Measurements from ENCODE around the gene NLGN3. TPM values are rescaled to one million over a fixed set of nuclear protein-coding genes. Genes with fewer than 3 reads are reported as not detected.

NLGN3 gene
- total and polyA plus RNA-seq, 2 of the 8 experiments (the other 6 are each of a cell fraction or from before 2014, with no cell fraction given): 12.0 to 14.8 TPM

DNA sequence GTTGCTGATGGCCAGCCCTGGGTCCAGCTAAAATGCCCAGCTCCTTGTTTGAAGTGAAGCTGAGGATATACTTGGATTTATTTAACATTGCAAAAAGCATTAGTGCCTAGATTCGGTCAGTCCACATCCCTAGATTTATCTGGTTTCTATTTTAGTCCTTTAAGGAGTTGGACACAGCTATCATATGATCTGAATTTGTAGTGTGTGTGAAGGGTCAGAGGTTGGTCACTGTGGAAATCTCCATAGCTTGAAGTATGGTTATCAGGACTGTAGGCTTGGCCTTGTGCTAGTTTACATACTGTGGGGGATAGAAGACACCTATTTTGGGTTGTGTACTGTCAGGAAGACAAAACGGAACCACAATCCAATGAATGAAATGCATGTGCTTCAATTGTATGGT is 28.8 kb downstream of the NLGN3 start:
- Histone ChIP-seq H2AK5ac (ENCODE audit: low read depth, low read length) (no peak overlapping the region), H3K27me3 (replicated peaks in 1 of 4; ENCODE audit: control insufficient read depth in 3 of 4, extremely low read depth in 1 of 4, insufficient read depth in 3 of 4, low read length in 3 of 4) (no peaks in the 10 kb centered on the region), H2BK12ac (ENCODE audit: low read depth, low read length) (no peak overlapping the region), H2BK5ac (ENCODE audit: low read depth, low read length) (no peak overlapping the region), H3K9me3 (ENCODE audit: insufficient read depth in 2 of 2, low read depth in 1 of 2, low read length in 1 of 2) (no peaks in the 10 kb centered on the region), H2BK120ac (replicated peaks; ENCODE audit: low read depth, low read length) (no peak overlapping the region), H4K20me1 (replicated peaks in 1 of 2; ENCODE audit: control insufficient read depth in 1 of 2, insufficient read depth in 2 of 2, low read length in 2 of 2) (no peaks in the 10 kb centered on the region), H3K9ac (replicated peaks in 1 of 4; ENCODE audit: extremely low read depth in 1 of 4, low read depth in 3 of 4, low read length in 3 of 4) (no peak overlapping the region), H3K4me1 (replicated peaks in 1 of 4; ENCODE audit: control insufficient read depth in 3 of 4, insufficient read depth in 4 of 4, low read length in 3 of 4) (peaks cover 0 to 4% (median 3%) of the 10 kb centered on the region in 4 experiments; a peak in 4 of 7 replicates), H3K23me2 (ENCODE audit: low read depth, low read length) (no peaks in the 10 kb centered on the region; the same call in 1 of the 2 replicates), H4K91ac (replicated peaks; ENCODE audit: insufficient read length, low read length) (no peak overlapping the region), H3K23ac (ENCODE audit: insufficient read length) (no peak overlapping the region), H2BK20ac (ENCODE audit: low read length) (no peak overlapping the region), H3K56ac (replicated peaks; ENCODE audit: insufficient read length, low read depth, low read length) (no peak overlapping the region), H3K79me2 (ENCODE audit: control insufficient read depth in 1 of 2, insufficient read depth in 2 of 2, low read length in 2 of 2) (no peaks in the 10 kb centered on the region), H3K18ac (ENCODE audit: extremely low read depth, low read length) (no peak overlapping the region), H4K5ac (ENCODE audit: insufficient read length, low read depth, low read length) (no peak overlapping the region), H4K8ac (ENCODE audit: extremely low read depth, insufficient read depth, low read length) (no peak overlapping the region), H3K4me2 (ENCODE audit: insufficient read depth in 1 of 2, low read depth in 2 of 2, low read length in 2 of 2) (no peak overlapping the region), H3K4ac (replicated peaks; ENCODE audit: insufficient read length, low read depth, low read length) (no peak overlapping the region), H2BK15ac (ENCODE audit: low read length) (no peak overlapping the region), H3K27ac (ENCODE audit: low read depth, low read length) (no peak overlapping the region), H3K4me3 (ENCODE audit: extremely low read depth in 1 of 4, insufficient read depth in 2 of 4, low read depth in 3 of 4, low read length in 4 of 4) (no peak overlapping the region), H3K79me1 (ENCODE audit: low read depth, low read length) (no peaks in the 10 kb centered on the region), H2AFZ (ENCODE audit: low read length) (no peak overlapping the region), H3K36me3 (ENCODE audit: control insufficient read depth in 2 of 4, insufficient read depth in 4 of 4, low read length in 3 of 4) (no peaks in the 10 kb centered on the region), H3K14ac (ENCODE audit: insufficient read length) (no peak overlapping the region)
- WGBS, 2 experiments (ENCODE audit: extremely low coverage in 1 of 2, insufficient coverage in 1 of 2, insufficient read length in 1 of 2, insufficient replicate concordance in 2 of 2, low coverage in 1 of 2, low lambda C conversion rate in 2 of 2, missing lambda C conversion rate in 1 of 2): 96% methylated on average over 2 of the region's 2 CpGs; no CpG with 5 or more reads in 1 of the 2 experiments
- DNase-seq (ENCODE audit: low read depth in 1 of 2, low spot score in 2 of 2) (no peak), FAIRE-seq (no peak)
- CTCF ChIA-PET (ENCODE audit: partially characterized antibody): no interaction called here
- TF ChIP-seq KDM1A (IDR thresholded peaks at IDR 0.05; ENCODE audit: borderline replicate concordance, low read length) (no peak), SIRT6 (IDR thresholded peaks at IDR 0.05; ENCODE audit: low read length) (no peak), ZNF274 (IDR thresholded peaks at IDR 0.05; ENCODE audit: borderline replicate concordance, extremely low read depth, low read length) (no peak), BCL11A (IDR thresholded peaks at IDR 0.05; ENCODE audit: low read depth in 2 of 2, low read length in 2 of 2) (no peak)
- POLR2A ChIA-PET (ENCODE audit: partially characterized antibody): interaction anchor here (1.1 to 2.0 kb wide), 2 partner anchors 9 to 11 kb away, joined by 4 to 10 read pairs; no protein-coding TSS in a partner anchor
